ENCODE results near the gene LDLRAD4. TPM values are rescaled to one million over a fixed set of nuclear protein-coding genes. Genes with fewer than 3 reads are reported as not detected.

LDLRAD4 gene
- total RNA-seq, 1 donor, result 0.54 TPM

GRCh38 chr18:13309031-13309747 lies 90.6 kb downstream of the LDLRAD4 start:
- no peak for DNase-seq (ENCODE audit: low read depth)
- no peak overlapping the region for H3K4me3 ChIP-seq (ENCODE audit: low read depth, low read length)
- TF ChIP-seq, protein P1, sequence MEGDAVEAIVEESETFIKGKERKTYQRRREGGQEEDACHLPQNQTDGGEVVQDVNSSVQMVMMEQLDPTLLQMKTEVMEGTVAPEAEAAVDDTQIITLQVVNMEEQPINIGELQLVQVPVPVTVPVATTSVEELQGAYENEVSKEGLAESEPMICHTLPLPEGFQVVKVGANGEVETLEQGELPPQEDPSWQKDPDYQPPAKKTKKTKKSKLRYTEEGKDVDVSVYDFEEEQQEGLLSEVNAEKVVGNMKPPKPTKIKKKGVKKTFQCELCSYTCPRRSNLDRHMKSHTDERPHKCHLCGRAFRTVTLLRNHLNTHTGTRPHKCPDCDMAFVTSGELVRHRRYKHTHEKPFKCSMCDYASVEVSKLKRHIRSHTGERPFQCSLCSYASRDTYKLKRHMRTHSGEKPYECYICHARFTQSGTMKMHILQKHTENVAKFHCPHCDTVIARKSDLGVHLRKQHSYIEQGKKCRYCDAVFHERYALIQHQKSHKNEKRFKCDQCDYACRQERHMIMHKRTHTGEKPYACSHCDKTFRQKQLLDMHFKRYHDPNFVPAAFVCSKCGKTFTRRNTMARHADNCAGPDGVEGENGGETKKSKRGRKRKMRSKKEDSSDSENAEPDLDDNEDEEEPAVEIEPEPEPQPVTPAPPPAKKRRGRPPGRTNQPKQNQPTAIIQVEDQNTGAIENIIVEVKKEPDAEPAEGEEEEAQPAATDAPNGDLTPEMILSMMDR (IDR thresholded peaks at IDR 0.05; ENCODE audit: insufficient read depth, low read length), result no peak

GRCh38 chr18:13309748-13310670 lies 91.4 kb downstream of the LDLRAD4 start:
- no peak for DNase-seq (ENCODE audit: low read depth)
- TF ChIP-seq, protein P1 (IDR thresholded peaks at IDR 0.05; ENCODE audit: insufficient read depth, low read length), result no peak
- no peak overlapping the region for H3K4me3 ChIP-seq (ENCODE audit: low read depth, low read length)

- TF ChIP-seq, protein P1 (IDR thresholded peaks at IDR 0.05; ENCODE audit: insufficient read depth, low read length), result no peak
- no peak overlapping the region for H3K4me3 ChIP-seq (ENCODE audit: low read depth, low read length)
- no peak for DNase-seq (ENCODE audit: low read depth)
Measured at GRCh38 chr18:13311193-13311592, 92.6 kb downstream of the LDLRAD4 start.

DNA sequence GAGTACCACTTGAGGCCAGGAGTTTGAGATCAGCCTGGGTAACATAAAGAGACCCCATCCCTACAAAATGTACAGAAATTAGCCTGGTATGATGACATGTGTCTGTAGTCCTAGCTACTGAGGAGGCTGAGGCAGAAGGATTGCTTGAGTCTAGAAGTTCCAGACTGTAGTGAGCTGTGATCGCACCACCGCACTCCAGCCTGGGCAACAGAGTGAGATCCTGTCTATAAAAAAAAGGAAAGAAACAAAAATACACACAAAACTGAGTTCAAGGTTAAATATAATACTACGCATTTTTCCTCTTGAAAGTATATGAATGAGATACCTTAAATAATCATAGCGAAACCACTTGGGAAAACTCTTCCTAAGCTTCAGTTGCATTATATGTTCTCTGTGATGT lies 94.0 kb downstream of the LDLRAD4 start:
- DNase-seq (ENCODE audit: low read depth), result no peak
- H3K4me3 ChIP-seq (ENCODE audit: low read depth, low read length), result no peak overlapping the region
- TF ChIP-seq, protein P1 (IDR thresholded peaks at IDR 0.05; ENCODE audit: insufficient read depth, low read length), result no peak

DNA sequence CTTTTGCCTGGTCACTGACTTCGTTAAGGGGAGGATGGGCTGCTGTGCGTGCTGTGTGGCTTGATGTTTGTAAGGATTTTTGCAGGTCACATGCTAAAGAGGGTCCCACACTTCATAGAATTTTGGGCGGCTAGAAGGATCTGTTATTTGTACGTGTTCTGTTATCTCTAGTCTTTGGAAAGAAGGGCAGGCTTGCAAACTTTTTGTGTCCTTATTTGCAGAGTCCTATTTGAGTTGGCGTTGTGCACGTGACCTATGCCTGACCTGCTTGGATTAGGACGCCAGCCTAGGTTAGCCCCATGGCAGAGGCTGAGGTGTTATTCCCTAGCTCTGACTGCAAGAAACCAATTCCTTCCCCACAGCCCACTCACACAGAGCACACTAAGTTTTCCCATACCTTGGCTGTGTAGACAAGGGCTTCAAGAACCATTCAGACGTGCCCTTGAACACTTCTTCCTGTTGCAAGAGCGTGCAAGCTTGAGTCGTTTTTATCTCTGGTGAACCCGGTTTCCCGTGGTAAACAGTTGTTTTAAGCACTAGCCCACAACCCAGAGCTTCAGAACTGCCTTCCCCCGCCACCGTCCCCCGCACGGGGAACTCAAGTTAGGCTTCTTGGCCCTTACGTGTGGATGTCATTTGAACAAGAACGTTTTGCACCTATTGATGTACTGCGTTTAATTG lies 94.6 kb downstream of the LDLRAD4 start:
- no peak overlapping the region for H3K4me3 ChIP-seq (ENCODE audit: low read depth, low read length)
- no peak for DNase-seq (ENCODE audit: low read depth)
- TF ChIP-seq, protein P1 (IDR thresholded peaks at IDR 0.05; ENCODE audit: insufficient read depth, low read length), result no peak

DNA sequence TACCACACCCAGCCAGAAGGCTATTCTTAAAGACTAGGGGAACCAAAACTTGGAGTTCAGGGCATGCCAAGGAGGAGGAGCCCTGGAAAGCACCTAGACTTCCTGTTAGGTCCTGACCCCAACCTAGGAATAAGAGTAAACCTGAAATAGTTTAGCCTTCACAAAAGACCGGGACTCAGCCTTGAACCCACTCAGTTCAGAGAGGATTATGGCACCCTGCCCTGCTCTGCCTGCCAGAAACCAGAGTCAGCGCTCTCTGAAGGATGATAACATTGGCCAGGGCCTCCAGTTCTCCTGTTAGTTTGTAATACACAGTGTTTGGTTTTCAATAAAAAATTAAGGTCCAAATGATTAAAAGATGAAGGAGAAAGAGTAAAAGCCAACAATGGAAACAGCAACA lies 96.4 kb downstream of the LDLRAD4 start:
- DNase-seq (ENCODE audit: low read depth), result no peak
- TF ChIP-seq, protein P1 (IDR thresholded peaks at IDR 0.05; ENCODE audit: insufficient read depth, low read length), result no peak
- no peak overlapping the region for H3K4me3 ChIP-seq (ENCODE audit: low read depth, low read length)
